Epithelial cell of esophagus (primary cell): ENCODE data around the gene ARMH3.

Experiments used
- DNase-seq: peaks from one replicate; pipeline ENCODE4 v3.0.0; 2010; ENCODE audit warnings: low read depth
- H3K4me3 ChIP-seq: 2 replicates; pipeline ENCODE4 v1.5.1; 2011; ENCODE audit warnings: mild to moderate bottlenecking, low read length, control low read depth
- TF ChIP-seq, protein P1 (sequence below): IDR thresholded peaks from 2 replicates; pipeline ENCODE4 v1.5.1; 2011; ENCODE audit warnings: low read depth, mild to moderate bottlenecking, low read length, control low read depth, inconsistent platforms; ENCODE audit not compliant: insufficient read depth; ENCODE audit errors: missing control alignments

Gene ARMH3, protein sequence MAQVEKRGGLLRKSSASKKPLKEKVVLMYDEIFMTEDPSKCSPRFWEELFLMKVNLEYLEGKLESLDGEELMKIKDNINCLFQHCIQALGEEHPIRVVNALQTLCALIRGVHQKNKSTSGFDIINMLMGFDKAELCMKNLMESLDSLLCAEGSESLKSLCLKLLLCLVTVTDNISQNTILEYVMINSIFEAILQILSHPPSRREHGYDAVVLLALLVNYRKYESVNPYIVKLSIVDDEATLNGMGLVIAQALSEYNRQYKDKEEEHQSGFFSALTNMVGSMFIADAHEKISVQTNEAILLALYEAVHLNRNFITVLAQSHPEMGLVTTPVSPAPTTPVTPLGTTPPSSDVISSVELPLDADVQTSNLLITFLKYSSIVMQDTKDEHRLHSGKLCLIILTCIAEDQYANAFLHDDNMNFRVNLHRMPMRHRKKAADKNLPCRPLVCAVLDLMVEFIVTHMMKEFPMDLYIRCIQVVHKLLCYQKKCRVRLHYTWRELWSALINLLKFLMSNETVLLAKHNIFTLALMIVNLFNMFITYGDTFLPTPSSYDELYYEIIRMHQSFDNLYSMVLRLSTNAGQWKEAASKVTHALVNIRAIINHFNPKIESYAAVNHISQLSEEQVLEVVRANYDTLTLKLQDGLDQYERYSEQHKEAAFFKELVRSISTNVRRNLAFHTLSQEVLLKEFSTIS

DNA sequence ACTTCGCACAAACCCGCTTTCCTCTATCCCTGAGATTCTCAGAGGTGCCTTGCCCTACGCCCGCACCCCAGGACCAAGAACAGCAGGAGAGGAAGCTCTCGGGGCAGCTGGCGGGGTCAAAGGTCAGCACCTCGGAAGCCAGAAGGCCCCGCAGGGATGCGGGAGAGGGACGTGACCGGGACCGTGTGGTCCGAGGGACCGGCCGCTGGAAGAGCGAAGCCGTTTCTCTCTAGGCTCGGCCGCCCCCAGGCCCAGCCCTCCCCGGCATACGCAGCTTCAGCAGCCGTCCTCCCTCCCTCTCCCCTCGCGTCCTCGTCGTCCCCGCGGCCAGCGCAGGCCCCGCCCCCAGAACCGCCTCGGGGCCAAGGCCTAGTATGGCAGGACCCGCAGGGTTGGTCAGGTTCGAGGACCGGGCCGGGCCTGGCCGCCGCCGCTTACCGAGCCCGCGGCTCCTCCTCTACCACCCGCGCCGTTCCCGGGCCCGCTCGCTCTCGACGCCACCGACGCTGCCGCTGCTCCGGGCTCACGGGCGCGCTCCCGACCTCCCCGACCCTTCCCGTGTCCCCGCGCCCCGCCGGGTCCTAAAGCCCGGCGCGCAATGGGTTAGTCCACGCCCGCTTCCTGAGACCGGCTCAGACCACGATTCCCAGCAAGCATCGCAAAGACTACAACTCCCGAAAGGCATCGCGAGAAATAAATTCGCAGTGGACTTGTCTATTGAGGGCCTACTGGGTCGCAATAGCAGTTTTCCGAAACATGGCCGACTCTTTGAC lies at the start of gene ARMH3:
TSS of gene ARMH3 (minus strand) at position 527 of the 773 bp plus-strand sequence. CDS start 16,059 bp downstream, outside the sequence.
- DNase-seq: peak; percentile 97
- peak within 1 kb of the TSS; percentile 92 for H3K4me3 ChIP-seq
- TF ChIP-seq, protein P1, sequence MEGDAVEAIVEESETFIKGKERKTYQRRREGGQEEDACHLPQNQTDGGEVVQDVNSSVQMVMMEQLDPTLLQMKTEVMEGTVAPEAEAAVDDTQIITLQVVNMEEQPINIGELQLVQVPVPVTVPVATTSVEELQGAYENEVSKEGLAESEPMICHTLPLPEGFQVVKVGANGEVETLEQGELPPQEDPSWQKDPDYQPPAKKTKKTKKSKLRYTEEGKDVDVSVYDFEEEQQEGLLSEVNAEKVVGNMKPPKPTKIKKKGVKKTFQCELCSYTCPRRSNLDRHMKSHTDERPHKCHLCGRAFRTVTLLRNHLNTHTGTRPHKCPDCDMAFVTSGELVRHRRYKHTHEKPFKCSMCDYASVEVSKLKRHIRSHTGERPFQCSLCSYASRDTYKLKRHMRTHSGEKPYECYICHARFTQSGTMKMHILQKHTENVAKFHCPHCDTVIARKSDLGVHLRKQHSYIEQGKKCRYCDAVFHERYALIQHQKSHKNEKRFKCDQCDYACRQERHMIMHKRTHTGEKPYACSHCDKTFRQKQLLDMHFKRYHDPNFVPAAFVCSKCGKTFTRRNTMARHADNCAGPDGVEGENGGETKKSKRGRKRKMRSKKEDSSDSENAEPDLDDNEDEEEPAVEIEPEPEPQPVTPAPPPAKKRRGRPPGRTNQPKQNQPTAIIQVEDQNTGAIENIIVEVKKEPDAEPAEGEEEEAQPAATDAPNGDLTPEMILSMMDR: no peak

DNA sequence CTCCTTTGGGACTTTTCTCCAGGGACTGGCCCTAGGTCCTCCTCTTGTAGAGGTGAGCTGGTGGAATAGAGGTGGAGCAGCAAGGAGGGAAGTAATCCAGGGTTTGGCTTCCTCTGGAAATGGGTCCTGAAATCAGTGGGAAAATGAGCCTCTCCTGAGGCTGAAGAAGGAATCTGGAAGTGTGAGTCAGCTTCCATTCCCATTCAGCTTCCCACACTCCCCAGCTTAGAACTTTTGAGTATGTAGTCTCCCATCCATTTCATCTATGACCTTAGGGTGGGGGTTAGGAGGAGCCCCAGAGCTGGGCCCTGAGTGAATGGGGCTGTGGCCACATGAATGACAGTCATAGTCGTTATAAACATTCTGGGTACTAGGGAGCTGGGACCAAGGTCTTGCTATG lies 46.4 kb upstream of the ARMH3 start:
- H3K4me3 ChIP-seq: no peak overlapping the region
- TF ChIP-seq, protein P1: no peak
- no peak for DNase-seq

DNA sequence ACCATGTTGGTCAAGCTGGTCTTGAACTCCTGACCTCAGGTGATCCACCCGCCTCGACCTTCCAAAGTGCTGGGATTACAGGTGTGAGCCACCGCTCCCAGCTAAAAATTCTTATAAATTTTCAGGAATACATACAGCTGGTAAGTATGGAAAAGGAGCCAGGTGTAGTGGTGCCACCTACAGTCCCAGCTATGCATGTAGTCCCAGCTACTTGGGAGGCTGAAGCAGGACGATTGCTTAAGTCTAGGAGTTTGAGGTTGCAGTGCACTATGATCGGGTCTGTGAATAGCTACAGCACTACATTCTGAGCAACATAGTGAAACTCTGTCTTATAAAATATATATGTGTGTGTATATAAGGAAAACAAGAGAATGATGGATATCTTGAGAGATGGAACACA lies 45.2 kb upstream of the ARMH3 start:
- no peak overlapping the region for H3K4me3 ChIP-seq
- TF ChIP-seq, protein P1: peak; percentile 40
- peak; percentile 43 for DNase-seq

DNA sequence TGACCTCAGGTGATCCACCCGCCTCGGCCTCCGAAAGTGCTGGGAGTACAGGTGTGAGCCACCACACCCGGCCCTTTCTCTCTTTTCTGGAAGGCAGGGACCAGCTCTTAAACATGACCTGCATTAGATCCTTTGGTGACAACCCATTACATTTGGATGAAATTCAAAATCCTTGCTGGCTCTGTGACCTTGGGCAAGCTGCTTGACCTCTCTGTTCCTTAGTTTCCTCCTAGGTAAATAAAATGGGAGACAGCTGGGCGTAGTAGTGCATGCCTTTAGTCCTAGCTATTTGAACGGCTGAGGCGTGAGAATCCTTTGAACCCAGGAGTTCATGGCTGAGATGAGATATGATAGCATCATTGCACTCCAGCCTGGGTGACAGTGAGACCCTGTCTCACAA lies 40.5 kb upstream of the ARMH3 start:
- no peak overlapping the region for H3K4me3 ChIP-seq
- no peak for DNase-seq
- TF ChIP-seq, protein P1: no peak

DNA sequence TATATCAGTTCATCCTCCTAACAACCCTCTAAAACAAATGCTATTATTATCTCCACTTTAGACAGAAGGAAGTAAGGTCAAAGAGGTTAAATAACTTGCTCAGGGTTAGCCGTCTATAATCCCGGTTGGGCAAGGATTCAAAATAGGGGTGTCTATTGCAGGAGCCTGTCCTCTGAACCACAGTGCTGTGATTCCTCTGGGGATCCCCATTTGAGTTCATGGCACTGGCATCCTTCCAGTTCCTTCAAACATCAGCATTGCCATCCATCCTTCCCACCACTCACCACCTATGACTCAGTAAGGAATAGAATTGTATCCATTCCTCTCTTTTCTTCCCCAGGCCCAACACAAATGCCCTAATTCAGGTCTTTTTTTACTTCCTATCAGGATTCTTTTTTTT lies 34.8 kb upstream of the ARMH3 start:
- H3K4me3 ChIP-seq: no peak overlapping the region
- TF ChIP-seq, protein P1: no peak
- peak; percentile 43 for DNase-seq

DNA sequence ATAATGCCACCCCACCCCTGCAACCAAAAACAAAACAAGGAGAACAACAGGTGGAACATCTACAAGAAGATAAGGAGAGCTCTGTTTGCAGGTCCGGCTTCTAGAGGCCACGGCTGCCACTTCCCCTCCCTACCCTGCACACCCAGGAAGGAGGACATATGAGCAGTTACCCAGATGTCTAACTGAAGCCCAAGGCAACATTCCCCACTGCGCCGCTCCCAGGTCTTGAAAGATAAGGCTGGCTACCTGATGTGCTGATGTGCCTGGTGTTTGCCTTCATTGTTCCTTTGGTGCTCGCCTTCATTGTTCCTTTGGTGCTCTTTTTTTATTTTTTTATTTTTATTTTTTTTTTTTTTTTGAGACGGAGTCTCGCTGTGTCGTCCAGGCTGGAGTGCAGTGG lies 30.2 kb upstream of the ARMH3 start:
- TF ChIP-seq, protein P1: no peak
- H3K4me3 ChIP-seq: no peak overlapping the region
- DNase-seq: no peak
